NCI-H1694 treated with DMSO at 0.1 percent for 48 hours (cell line): ENCODE data around the gene AP5Z1.

ENCODE experiments used
- DNase-seq: peaks from one replicate; lab custom pipeline; 2025; lab: John Stamatoyannopoulos, UW

The AP5Z1 gene

DNA sequence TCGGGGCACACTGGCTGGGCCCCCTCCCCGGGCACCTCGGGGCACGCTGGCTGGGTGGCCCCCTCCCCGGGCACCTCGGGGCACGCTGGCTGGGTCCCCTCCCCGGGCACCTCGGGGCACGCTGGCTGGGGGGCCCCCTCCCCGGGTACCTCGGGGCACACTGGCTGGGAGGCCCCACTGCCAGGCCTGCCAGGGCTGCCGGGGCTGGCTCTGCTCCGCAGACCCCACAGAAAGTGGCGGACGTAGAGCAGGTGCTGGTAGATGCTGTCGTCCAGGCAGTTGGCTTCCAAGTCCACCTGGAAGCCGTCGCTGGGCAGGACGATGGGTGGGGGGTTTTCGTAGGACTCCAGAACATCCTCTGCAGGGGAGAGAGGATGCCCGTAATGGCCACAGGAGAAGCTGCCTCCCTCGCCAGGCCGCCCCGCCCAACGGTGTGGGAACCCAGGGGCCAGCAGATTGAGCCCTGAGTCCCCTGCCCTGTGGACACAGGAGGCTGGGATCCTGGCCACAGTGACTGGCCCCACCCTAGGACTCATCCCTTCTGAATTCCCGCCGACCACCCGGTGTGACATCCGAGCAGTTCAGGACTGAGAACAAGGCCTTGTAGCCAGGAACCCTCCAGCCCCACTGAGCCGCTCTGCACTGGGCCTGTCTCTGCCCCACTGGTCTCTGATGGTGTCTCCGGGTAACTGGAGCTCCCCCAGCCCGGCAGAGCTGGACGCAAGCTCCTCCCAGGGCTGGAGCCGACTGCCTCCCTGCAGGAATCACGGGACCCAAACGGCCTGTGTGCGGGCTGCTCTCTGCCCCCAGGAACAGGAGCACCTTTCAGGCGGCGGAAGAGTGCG, 28.2 kb downstream of the AP5Z1 start:
- DNase-seq: no peak

DNA sequence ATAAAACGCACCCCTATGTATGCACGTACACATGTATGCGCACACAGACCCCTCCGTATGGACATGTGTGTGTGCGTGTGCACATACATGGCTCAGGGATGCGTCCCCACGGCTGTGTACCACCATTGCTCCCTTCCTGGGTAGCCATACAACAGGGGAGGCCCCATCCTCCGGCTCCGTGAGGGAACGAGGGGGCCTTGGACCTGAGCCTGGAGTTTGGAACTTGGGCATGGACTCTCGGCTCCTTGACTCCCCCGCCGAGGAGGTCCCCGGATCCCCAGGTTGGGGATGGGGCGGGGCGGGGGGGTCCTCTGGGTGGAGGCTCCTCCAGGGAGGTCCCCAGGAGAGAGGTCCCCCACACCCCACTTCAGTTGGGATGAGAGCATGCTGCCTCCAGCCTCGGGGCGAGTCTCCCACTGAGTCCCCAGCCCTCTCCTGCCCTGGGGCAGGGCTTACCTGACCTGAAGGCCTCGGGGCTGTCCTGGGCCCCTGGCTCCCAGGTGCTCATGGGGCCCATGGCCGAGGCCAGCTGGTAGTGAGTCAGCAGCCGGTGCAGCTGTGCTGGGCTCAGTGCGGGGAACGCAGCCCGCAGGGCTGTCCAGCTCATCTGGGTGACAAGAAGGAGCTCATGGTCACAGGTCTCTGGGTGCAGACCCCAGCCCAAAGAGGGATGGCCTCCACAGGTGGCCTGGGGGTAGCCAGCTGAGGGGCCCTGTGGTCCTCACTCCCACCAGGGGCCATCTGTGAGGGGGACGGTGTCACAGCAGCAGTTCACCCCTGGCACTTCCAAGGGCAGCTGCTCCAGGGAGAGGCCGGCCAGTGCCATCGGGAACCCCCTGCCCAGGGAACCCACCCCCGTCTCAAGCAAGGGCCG, 29.9 kb downstream of the AP5Z1 start:
- DNase-seq: no peak

DNA sequence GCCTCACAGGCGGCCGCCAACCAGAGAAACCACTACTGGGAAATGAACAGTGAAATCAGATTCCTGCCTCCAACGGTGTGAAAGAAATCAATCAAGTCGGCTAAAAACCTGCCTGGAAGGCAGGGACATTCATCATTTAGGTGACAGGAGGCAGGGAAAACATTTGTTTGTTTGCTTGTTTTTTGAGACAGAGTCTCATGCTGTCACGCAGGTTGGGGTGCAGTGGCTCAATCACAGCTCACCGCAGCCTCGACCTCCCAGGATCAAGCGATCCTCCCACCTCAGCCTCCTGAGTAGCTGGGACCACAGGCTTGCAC, 30.5 kb downstream of the AP5Z1 start:
- DNase-seq: no peak

DNA sequence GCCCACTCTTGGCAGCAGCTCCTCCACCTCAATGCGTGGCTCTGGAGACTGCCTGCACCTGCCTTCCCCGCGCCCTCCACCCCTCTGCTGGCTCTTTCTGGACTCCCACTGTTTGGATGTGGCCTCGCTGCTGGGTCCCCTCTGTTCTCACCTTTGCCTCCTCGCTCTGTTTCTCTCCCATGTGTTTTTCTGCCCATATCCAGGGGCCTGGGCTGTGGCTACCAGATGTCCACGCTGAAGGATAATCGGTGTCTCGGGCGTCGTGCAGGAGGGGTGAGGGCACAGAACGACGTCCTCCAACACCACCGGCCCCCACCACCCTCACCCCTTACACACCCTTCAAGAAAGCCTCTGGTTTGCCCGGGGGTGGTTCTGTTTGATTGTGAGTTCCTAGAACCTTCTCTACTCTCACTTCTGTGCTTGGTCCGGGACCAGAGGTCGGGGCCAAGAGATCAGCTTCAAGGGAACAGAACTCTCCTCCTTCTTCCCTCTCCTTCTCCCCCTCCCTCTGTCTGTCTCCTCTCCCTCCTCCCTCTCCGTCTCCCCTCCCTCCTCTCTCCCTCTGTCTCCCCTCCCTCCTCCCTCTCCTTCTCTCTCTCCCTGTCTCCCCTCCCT, 31.7 kb downstream of the AP5Z1 start:
- no peak for DNase-seq

DNA sequence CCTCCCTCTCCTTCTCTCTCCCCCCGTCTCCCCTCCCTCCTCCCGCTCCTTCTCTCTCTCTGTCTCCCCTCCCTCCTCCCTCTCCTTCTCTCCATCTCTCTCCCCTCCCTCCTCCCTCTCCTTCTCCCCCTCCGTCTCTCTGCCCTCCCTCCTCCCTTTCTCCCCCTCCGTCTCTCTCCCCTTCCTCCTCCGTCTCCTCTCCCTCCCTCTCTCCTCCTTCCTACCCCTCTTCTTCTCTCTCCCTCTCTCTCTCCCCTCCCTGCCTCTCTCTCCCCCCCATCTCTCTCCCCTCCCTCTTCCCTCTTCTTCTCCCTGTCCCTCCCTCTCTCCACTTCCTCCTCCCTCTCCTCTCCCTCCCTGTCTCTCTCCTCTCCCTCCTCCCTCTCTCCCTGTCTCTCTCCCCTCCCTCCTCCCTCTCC, 32.2 kb downstream of the AP5Z1 start:
- DNase-seq: no peak

DNA sequence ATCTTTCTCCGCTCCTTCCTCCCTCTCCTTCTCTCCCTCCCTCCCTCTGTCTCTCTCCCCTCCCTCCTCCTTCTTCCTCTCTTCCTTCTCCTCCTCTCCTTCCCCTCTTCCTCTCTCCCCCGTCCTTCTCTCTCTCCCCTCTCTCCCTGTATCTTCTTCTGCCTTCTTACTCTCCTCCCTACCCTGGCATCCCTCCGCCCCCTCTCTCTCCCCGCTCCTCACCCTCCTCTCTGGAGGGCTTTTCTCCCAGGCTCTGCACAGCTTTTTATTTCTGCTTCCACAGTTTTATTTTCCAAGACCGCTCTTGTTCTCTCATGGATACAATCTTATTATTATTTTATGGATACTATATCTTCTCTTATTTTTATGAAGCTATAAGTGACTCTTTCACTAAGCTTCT, 32.6 kb downstream of the AP5Z1 start:
- DNase-seq: no peak

DNA sequence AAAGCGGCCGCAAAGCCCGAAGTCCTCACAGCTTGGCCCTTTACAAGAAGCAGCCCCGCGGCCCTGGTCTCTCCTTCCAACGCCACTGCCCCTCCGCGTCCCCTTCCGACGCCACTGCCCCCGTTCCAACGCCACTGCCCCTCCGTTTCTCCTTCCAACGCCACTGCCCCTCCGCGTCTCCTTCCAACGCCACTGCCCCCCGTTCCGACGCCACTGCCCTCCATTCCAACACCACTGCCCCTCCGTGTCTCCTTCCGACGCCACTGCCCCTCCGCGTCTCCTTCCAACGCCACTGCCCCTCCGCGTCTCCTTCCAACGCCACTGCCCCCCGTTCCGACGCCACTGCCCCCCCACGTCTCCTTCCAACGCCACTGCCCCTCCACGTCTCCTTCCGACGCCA, 33.1 kb downstream of the AP5Z1 start:
- DNase-seq: no peak

DNA sequence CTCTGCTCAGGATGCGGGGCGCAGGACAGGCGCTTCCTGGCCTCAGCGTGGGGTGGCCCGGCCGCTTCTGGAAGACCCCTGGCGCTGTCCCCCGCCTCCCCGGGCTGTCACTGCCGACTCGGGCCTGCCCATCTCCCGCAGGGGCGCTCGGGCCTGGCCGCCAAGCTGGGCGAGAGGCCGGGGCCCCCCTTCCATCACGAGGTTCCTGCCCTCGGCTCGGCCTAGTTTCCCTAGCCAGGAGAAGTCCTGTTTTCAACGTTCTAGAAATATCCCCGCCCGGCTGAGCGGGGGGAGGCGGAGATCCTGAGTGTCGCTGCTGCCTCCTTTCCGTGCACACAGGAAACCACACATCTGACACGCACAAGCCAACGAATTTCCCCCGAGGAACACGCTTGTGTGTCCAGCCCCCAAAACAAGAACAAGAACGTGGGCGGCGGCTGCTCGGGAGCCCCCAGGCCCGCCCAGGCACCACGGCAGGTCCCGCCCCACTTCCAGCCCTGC, 33.7 kb downstream of the AP5Z1 start:
- no peak for DNase-seq

DNA sequence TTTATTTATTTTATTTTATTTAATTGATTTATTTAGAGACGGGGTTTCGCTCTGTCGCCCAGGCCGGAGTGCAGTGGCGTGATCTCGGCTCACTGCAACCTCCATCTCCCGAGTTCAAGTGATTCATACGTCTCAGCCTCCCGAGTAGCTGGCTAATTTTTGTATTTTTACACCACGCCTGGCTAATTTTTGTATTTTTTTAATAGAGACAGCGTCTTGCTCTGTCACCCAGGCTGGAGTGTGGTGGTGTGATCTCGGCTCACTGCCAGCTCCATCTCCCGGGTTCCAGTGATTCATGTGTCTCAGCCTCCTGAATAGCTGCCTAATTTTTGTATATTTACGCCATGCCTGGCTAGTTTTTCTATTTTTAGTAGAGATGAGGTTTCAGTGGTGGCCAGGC, 34.2 kb downstream of the AP5Z1 start:
- DNase-seq: no peak

DNA sequence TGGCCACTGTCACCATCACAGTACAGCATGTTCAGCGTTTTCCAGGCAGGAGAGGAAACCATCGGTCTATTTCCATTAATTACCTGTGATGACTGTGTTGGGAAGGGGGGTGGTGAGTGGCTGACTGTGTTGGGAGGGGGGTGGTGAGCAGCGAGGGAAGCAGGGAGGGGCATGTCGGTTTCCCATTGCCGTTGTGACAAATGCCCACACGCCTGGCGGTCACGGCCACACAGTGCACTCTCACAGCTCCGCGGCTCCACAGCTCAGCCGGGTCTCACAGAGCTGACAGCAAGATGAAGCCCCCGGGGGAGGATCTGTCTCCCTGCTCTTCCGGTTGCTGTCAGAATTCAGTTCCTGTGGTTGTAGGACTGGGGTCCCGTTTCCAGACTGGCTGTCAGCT, 39.0 kb downstream of the AP5Z1 start:
- DNase-seq: no peak

DNA sequence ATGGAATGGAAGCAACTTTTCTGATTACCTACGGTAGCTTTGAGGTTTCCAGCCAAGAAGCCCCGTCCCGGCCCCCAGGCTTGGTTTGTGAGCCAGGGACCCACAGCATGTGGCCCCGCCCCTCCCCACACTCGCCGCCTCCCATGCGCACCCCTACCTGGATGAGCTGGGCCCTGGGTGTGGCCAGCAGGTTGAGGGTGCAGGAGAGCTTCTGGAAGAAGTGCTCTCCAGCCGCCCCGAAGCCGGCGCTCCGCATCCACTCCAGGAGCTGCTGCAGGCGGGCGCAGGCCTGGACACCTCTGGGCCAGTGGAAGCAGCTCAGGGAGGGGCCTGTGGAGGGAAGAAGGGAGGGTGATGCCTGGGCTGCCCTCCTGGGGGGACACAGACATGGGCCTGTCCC, 39.7 kb downstream of the AP5Z1 start:
- DNase-seq: no peak

DNA sequence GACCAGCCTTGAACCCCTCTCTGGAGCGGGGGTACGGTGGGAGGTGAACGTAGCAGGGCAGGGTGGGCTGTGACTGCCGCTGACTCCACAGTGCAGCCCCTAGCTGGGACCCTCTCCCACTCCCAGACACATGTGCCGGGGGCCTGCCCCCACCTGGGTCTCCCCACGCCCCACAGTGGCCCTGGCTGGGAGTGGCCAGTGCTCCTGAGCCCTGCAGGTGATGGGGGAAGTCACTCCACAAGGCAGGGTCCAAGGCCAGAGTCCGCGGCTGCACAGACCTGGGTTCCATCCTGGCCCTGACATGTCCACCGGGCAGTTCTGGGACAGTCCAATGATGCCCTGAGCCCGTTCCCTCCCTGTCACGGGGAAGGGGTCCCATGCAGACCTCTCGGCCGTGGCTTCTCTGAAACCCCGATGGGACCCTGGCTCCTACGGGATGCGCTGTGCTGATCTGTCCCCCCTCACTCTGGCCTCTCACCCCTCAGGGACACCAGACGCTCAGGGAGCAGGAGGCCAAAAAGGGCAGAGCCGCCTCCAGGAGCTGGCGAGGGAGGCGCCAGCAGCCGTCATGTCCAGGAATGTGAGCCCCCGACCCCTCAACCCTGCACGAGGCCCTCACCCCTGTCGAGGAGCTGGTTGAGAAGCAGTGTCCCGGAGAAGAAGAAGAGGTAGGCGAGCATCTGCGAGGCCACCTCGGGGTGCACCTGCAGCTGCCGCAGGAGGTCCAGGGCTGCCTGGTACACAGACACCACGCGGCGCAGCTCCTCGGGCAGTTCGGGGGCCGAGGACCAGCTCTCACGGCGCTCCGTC, 40.4 kb downstream of the AP5Z1 start:
- no peak for DNase-seq

DNA sequence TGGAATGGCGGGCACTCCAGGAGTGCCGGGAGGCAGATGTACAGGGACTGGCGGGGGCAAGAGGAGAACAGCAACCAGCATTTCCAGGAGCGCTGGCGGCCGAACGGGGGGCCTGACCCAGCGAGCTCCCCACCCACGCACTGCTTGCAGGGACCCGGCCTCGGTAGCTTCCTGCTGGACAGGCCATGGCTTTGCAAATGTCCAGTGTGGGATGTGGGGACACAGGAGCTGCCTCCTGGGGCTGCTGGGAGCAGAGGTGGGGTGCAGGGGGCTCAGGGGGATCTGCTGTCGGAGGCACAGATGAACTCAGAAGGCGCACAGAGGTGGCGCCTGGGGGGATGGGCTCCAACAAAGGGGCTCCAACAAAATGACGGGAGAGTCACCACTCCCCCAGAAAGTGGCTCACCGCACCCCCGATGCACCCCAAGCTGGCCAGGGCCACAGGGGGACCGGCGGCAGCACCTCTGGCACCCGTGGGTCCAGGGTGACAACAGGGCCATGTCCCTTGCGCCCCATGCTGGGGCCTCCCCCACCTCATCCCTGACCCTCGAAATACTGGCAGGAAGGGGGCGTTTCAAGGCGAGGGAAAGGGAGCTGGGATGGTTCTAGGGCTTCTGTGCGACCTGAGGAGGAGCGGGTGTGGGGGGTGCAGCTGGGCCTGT, 41.1 kb downstream of the AP5Z1 start:
- DNase-seq: no peak

DNA sequence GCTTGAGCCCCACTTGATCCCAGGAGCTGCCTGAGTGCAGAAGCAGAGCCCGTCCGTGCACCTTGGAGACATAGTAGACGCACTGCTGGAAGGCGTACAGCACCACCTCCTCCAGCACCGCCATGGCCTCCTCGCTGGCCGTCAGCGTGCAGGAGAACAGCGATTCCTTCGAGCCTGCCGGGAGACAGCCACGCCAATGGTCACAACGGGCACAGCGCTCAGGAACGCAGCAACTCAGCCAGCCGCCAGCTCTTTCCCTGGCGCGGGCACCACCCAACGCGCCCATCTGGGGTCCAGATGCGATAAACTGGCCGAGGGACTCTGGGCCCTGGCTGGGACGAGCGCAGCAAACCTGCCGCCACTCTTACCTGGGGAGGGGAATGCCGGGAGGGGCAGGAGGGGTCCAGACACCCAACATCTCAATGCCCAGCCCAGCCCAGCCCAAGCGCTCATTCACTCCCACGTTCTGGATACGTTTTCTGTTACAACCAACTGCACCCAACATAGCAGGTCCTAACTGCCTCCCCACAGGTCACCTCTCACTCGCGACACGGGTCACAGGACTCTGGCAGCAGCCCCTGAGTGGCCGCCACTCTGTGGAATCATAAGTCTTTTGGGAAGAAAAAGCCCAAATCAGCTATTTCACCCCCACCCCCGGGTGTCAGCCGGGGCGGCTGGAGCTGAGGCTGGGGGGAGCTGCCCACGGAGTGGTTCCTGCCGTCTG, 41.9 kb downstream of the AP5Z1 start:
- no peak for DNase-seq

DNA sequence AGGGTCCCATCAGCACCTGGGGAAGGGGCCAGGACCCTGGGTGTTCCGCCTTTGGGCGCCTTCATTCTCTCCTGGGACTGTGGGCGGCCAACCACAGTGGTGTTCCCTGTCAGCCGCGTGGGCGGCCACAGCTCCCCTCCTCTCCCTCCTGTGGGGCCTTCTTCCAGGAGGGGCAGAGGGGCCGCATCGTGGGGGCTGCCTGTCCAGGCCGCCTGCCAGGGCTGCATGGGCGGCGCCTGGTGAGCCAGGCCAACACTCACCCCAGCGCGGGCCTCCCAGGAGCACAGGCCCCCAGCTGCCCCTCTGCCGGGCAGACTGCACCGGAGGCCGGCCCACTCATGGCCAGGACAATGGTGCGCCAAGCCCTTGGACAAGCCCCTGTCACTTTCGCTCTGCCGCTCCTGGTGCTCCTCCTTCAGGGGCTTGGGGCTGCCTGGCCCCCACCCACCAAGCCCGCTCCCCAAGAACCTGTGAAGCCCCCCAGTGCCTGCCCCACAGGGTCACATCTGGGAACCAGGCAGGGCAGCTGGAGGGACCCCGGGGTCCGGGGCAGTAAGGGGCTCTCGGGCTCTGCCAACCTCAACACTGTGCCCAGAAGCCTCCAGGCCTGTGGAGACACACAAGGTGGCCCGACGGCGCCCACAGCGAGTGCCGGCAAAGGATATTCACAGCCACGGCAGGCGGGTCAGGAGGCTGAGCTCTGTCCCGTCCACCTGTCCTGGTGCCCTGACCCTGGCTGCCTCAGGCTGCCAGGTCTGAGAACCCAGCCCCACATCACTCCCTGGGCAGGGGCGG, 42.8 kb downstream of the AP5Z1 start:
- no peak for DNase-seq

DNA sequence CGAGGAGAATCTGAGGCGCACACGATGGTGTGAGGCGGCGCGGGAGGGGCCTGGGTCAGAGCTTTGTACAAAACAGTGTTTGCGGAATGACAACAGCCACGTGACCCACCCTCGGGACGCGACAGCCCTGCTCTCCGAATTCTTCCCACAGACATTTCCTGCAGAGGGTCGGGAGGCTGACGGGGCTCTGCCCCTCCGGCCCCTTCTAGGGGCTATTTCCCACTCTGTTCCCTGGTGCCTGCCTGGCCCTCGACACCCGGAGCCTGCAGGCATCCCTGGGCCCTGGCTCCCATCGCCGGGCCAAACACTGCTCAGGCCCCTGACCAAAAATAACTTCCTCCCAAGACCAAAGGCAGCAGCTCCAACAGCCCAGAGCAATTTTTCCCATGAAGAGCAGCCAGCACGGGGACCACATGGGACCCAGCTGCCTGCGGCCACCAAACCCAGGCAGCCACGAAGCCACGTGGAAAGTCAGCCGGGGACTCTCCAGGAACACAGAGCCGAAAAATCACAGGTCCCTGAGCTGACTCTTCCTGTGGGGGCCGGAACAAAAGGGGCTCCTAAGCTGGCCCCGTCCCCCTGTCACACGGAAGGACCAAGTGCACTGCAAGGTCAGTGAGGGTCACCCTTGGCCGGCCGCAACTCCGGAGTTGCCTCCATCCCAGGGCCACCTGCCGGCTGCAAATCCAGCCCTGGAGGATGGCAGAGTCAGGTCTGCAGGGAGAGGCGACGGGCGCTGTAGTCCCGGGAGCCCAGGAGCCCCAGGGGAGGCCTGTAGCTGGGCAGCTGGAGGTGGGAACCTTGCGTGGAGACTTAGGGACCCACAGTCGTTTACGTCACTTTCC, 44.4 kb downstream of the AP5Z1 start:
- DNase-seq: no peak

DNA sequence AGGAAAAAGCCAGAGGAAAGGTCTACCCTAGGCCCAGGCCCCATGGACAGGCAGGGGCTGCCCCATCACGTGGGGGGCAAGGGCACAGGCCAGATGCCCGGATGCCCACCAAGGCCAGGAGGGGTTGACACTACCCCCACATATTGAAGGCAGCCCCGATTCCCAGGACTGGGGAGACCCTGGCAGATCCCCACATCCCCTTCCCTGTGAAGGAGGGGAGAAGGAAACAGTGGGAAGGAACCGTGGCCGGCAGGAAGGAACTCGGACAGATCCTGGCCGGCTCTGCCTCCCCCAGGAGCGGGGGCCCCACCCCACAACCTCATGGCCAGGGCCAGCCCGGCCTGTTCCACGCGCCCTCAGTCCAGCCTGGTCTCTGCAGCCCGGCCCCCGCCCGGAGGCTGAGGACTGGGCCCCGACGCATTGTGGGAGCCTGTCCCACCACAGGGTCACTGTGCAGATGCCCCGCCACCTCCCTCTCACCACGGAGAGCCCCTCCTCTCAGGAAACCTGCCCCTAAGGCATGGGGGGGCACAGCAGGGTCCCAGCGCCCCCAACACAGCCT, 45.1 kb downstream of the AP5Z1 start:
- DNase-seq: no peak

DNA sequence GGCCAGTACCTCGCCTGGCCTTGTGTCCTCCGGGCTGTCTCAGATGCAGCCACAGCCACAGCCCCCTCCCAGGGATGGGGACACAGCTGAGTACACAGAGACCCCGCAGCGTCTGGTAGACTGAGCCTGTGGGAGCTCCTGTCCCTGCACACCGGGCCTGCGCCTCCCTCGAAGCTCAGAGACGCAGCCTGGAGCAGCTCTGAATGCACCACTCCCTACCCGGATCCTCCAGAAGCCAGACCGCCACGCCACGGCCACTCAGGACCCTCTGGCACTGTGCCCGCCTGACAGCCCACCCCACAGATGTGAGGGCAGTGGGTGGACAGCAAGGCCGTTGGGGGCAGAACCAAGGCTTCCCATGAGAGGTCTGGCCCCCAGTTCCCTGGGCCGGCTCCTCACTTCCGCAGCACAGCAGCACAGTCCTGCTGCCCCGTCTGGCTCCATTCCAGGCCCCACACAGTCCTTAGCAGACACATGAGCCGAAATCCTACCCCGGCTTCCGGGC, 45.6 kb downstream of the AP5Z1 start:
- no peak for DNase-seq
